CD4-positive, alpha-beta T cell (primary cell): ENCODE data around the gene NRAP. TPM values are rescaled to one million over a fixed set of nuclear protein-coding genes. Genes with fewer than 3 reads are reported as not detected.

Source experiments
- ATAC-seq: fragments of 200-7000 bp; cut with Tn5 transposase; one replicate; pipeline ENCODE4 v1.10.0; 2022; ENCODE audit warnings: mild to moderate bottlenecking; ENCODE audit not compliant: poor library complexity
- CTCF ChIA-PET: fragments of 350-600 bp; sonication (Branson Sonifier 250); formaldehyde crosslinking; loops from one replicate; lab custom pipeline; 2021; ENCODE audit warnings: antibody characterized with exemption, inconsistent platforms; lab: Charles Lee
- POLR2A ChIA-PET: fragments of 350-600 bp; sonication (Branson Sonifier 250); formaldehyde crosslinking; loops from one replicate; lab custom pipeline; 2021; ENCODE audit warnings: antibody characterized with exemption, inconsistent platforms; lab: Charles Lee
- DNase-seq, 14 experiments: peaks; one replicate each; pipeline ENCODE4 v3.0.0-alpha.2; 2013 to 2020; ENCODE audit warnings: mixed read lengths in 2 of 14
- H3K27ac ChIP-seq, 2 donors: one replicate each; pipeline versions ENCODE4 v1.5.1 to v1.7.0; 2013; ENCODE audit warnings: low read length in 2 of 2, low read depth in 1 of 2, mild to moderate bottlenecking in 1 of 2
- H3K27me3 ChIP-seq, 2 experiments: 1 replicate in 1 of 2; 2 replicates in 1 of 2; pipeline versions ENCODE4 v1.6.1 to v1.7.0; 2013; ENCODE audit warnings: low read length in 2 of 2, control low read depth in 1 of 2, mild to moderate bottlenecking in 1 of 2, moderate library complexity in 1 of 2; ENCODE audit not compliant: insufficient read depth in 2 of 2, control insufficient read depth in 1 of 2
- H3K36me3 ChIP-seq: one replicate; pipeline ENCODE4 v1.6.1; 2013; ENCODE audit warnings: low read length, control low read depth; ENCODE audit not compliant: insufficient read depth
- H3K4me1 ChIP-seq: one replicate; pipeline ENCODE4 v1.6.1; 2013; ENCODE audit warnings: low read length, control low read depth; ENCODE audit not compliant: insufficient read depth
- H3K4me3 ChIP-seq: one replicate; pipeline ENCODE4 v1.5.1; 2013; ENCODE audit warnings: mild to moderate bottlenecking, low read length, moderate library complexity
- H3K9me3 ChIP-seq, 2 experiments: 1 replicate in 1 of 2; 2 replicates in 1 of 2; pipeline versions ENCODE4 v1.6.1 to v1.7.0; 2013; ENCODE audit warnings: low read length in 2 of 2, mild to moderate bottlenecking in 2 of 2, control low read depth in 1 of 2, moderate library complexity in 1 of 2; ENCODE audit not compliant: control insufficient read depth in 1 of 2, insufficient read depth in 1 of 2
- H3K27ac Mint-ChIP-seq: one replicate; pipeline ENCODE4 v1.8.0; 2020; ENCODE audit warnings: mixed read lengths
- H3K27me3 Mint-ChIP-seq: one replicate; pipeline ENCODE4 v1.8.0; 2021; ENCODE audit warnings: mixed read lengths
- H3K36me3 Mint-ChIP-seq: one replicate; pipeline ENCODE4 v1.8.0; 2021; ENCODE audit warnings: low read depth, mixed read lengths
- H3K4me1 Mint-ChIP-seq: one replicate; pipeline ENCODE4 v1.8.0; 2021; ENCODE audit warnings: low read depth, mixed read lengths
- H3K4me3 Mint-ChIP-seq: one replicate; pipeline ENCODE4 v1.8.0; 2020; ENCODE audit warnings: mild to moderate bottlenecking, mixed read lengths
- H3K9me3 Mint-ChIP-seq: one replicate; pipeline ENCODE4 v1.8.0; 2020; ENCODE audit warnings: mixed read lengths
- CTCF ChIP-seq: fragments of 200-600 bp; IDR thresholded peaks from one replicate; pipeline ENCODE4 v1.8.0; 2022; ENCODE audit warnings: antibody characterized with exemption, mild to moderate bottlenecking
- intact Hi-C, 2 experiments: fragments of 100-400 bp; cut with DNase I in 1 of 2; cut with micrococcal nuclease in 1 of 2; formaldehyde crosslinking; loops; one replicate each; pipeline versions ENCODE4 v1.15.1 to v1.9.0; 2023 to 2025; cut with DNase I, micrococcal nuclease
- total RNA-seq, 174 experiments: library from RNA in 2 of 174; stranded (reverse) in 2 of 174; gene quantifications; one replicate each; pipeline ENCODE4 v1.2.3 and lab custom pipeline; 2021 to 2026

Gene NRAP
- total RNA-seq, 2 experiments from 2014 or later = not detected

GRCh38 chr10:113592380-113592779 is 71.5 kb downstream of the NRAP start:
- ATAC-seq = no peak
- Mint-ChIP-seq H3K4me3 (no peak overlapping the region), H3K36me3 (no peaks in the 10 kb centered on the region), H3K9me3 (no peaks in the 10 kb centered on the region), H3K27me3 (peaks cover 5% of the 10 kb centered on the region), H3K27ac (no peak overlapping the region), H3K4me1 (no peaks in the 10 kb centered on the region)
- TF ChIP-seq CTCF = no peak
- intact Hi-C loops = no loop called here
- Histone ChIP-seq H3K4me1 (no peaks in the 10 kb centered on the region), H3K9me3 (peaks cover 0 to 4% of the 10 kb centered on the region in 2 experiments), H3K4me3 (no peak overlapping the region), H3K27me3 (peaks cover 0 to 3% of the 10 kb centered on the region in 2 experiments), H3K27ac (no peak overlapping the region), H3K36me3 (no peaks in the 10 kb centered on the region)
- ChIA-PET POLR2A (no interaction called here), CTCF (no interaction called here)
- DNase-seq = no peak

- peaks cover 2% of the 10 kb centered on the region for H3K27me3 Mint-ChIP-seq
- Histone ChIP-seq H3K27me3 (peaks cover 0 to 3% of the 10 kb centered on the region in 2 experiments), H3K36me3 (no peaks in the 10 kb centered on the region), H3K27ac (no peak overlapping the region), H3K9me3 (peaks cover 0 to 4% of the 10 kb centered on the region in 2 experiments), H3K4me3 (no peak overlapping the region), H3K4me1 (no peaks in the 10 kb centered on the region)
- no peak overlapping the region for H3K27ac Mint-ChIP-seq
- intact Hi-C loops = no loop called here
- H3K9me3 Mint-ChIP-seq = no peaks in the 10 kb centered on the region
- ATAC-seq = no peak
- no peak for TF ChIP-seq CTCF
- H3K36me3 Mint-ChIP-seq = no peaks in the 10 kb centered on the region
- DNase-seq = no peak
- no peak overlapping the region for H3K4me3 Mint-ChIP-seq
- H3K4me1 Mint-ChIP-seq = no peaks in the 10 kb centered on the region
- ChIA-PET CTCF (no interaction called here), POLR2A (no interaction called here)
These were observed 73.3 kb downstream of the NRAP start for GRCh38 chr10:113590581-113590980.

- CTCF ChIA-PET = no interaction called here
- Histone ChIP-seq H3K27me3 (peaks cover 0 to 3% of the 10 kb centered on the region in 2 experiments), H3K4me1 (no peaks in the 10 kb centered on the region), H3K27ac (no peak overlapping the region), H3K4me3 (no peak overlapping the region), H3K9me3 (no peaks in the 10 kb centered on the region), H3K36me3 (no peaks in the 10 kb centered on the region)
- intact Hi-C loops = no loop called here
- Mint-ChIP-seq H3K27ac (no peak overlapping the region), H3K4me3 (no peak overlapping the region), H3K4me1 (no peaks in the 10 kb centered on the region), H3K9me3 (no peaks in the 10 kb centered on the region), H3K27me3 (peaks cover 3% of the 10 kb centered on the region), H3K36me3 (no peaks in the 10 kb centered on the region)
- TF ChIP-seq CTCF = no peak
- no peak for DNase-seq
- POLR2A ChIA-PET = no interaction called here
- no peak for ATAC-seq
These were observed 74.6 kb downstream of the NRAP start for GRCh38 chr10:113589201-113589770.
